Endothelial cell of coronary artery (primary cell): Measurements from ENCODE around the gene SIRT7. TPM values are rescaled to one million over a fixed set of nuclear protein-coding genes. Genes with fewer than 3 reads are reported as not detected.

ENCODE experiments used
- total RNA-seq: library from RNA; depleted of rRNA; stranded (reverse); fragments of >200 nt; gene quantifications from 2 replicates; pipeline ENCODE4 v1.2.3, GENCODE V29; 2014

SIRT7 gene, protein sequence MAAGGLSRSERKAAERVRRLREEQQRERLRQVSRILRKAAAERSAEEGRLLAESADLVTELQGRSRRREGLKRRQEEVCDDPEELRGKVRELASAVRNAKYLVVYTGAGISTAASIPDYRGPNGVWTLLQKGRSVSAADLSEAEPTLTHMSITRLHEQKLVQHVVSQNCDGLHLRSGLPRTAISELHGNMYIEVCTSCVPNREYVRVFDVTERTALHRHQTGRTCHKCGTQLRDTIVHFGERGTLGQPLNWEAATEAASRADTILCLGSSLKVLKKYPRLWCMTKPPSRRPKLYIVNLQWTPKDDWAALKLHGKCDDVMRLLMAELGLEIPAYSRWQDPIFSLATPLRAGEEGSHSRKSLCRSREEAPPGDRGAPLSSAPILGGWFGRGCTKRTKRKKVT
- 15.0 and 18.5 TPM in 2 replicates for total RNA-seq

DNA sequence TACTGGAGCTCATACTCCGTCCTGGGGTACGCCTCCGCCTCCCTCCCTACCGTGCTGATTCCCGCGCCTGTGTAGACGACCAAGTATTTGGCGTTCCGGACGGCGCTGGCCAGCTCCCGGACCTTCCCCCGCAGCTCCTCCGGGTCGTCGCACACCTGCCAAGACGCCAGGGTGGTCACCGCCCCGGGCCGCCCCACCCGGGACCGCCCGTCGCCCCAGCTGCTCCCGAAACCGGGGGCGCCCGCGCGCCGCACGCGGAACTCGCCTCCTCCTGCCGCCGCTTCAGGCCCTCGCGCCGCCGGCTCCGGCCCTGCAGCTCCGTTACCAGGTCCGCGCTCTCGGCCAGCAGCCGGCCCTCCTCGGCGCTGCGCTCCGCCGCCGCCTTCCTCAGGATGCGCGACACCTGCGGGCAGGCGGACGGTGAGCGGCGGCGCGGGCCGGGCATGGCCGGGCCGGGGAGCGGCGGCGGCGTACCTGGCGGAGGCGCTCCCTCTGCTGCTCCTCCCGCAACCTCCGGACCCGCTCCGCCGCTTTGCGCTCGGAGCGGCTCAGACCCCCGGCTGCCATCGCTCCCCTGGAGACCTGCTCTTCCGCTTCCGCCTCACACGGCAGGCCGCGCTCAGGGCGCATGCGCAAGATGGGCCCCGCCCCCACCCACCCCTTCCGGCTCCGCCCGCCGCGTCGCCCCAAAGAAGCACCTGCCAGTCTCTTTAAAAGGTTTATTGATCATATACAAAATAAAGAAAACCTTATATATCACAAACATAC is at the start of gene SIRT7:
TSS of gene SIRT7 (minus strand) at position 612 of the 768 bp plus-strand sequence. CDS start at position 567, 45 bp downstream.

DNA sequence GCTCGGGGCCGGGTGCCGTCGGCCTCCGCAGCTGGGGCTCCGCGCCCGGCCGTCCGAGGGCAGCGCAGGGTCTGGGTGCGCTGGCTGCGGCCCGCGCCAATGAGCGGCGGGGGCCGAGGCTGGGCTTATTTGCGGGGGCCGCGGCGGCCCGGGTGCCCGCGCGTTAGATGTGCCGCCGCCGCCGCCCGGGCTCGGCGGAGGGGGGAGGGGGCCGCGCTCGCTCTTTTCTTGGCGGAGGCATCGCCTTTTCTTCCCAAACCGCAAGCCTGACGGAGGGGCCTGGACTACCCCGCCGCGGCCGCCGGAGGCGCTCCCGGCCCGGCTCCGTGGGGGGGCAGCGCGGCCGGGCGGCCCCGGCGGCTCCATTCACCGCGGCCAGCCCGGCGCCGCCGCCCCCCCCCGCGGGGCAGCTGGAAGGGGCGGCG is 43.1 kb upstream of the SIRT7 start, which contains the start of gene NOTUM:
TSS of gene NOTUM (minus strand) at position 101 of the 425 bp plus-strand sequence. CDS start 278 bp downstream, outside the sequence.

DNA sequence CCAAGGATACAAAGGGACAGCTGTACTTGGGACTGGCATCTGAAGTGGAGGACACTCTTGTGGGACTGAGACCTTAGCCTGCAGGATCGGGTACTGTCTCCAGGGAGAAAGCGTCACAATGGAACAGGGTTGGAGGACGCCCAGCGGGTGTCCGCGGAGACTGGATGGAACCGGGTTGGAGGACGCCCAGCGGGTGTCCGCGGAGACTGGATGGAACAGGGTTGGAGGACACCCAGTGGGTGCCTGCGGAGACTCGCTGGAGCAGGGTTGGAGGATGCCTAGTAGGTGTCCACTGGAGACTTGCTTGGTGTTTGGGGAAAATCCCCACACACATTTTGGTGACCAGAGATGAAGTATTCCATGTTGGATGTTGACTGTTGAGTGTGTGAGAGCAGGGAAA is 29.2 kb upstream of the SIRT7 start, which contains the start of gene MYADML2:
TSS of gene MYADML2 (minus strand) at position 45 of the 400 bp plus-strand sequence. CDS start 5,492 bp downstream, outside the sequence.

DNA sequence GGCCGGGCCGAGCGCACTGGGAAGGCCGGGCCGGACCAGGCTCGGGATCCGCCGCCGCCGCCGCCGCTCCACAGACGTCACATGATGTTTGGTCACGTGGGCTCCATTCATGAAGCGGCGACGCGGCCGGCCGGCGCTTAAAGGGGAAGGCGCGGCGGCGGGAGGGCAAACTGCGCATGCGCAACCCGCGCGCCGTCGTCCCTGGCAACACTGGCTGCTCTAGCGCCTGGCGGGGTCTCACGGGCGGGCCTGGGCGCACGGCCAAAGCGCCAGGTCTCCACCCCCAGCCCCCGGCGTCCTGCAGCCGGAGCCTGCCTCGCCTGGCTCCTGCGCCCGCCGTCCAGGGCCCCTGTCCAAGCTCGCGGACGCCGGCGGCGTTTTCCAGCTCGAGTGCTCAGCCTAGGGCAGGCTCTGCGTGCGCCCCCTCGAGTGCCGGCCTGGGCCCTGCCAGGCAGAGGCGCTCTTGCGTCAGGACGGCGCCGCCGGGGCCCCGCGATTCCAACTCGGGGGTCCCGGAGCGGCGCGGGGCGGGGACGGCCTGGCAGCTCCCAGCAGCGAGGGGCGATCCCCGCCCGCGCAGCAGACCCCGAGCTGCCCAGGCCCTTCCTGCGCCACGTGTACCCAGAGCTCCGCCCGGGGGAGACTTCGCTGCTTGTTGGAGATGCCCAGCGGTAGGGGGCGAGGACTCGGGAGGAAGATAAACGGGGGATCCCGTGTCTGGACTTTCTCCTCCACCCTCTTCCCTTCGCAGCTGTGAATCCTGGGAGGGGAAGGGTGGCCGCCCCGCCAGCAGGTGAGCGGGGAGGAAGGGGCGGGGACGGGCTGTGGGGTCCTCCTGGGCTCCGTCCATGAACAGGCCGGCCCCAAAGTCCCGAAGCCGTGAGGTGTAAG is 9.9 kb upstream of the SIRT7 start, which contains the start of gene MAFG:
TSS of gene MAFG (minus strand) at position 83 of the 891 bp plus-strand sequence. CDS start 4,550 bp downstream, outside the sequence.

DNA sequence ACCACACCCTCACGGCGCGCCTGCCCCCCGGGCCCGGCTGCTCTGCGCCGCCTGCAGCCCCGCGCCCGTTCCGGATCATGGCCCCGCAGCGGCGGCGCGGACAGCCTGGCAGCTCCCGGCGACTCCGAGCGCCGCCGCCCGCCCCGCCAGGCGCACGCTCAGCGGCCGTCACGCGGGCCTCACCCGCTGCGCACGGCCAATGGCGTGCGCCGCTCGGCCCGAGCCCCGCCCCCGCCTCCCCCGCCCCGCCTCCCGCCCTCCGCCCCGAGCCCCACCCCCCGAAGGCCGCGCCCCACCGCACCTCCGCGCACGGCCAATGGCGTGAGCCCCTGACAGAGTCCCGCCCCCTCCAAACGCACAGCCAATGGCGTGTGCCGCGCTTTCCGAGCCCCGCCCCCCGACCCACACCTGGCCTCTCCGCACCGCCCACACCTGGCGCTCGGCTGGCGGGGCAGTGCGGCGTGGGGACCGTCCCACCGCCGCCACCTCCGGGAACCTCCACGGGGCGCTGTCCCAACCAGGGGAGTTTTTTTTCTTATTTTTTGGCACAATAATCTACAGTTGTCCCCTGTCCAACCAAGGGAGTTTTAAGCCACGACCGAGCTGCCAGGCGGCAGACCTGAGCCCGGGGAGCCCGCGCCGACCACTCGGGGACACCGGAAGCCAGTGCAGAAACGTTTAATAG is 6.6 kb downstream of the SIRT7 start, which contains the start of gene PCYT2:
TSS of gene PCYT2 (minus strand) at position 123 of the 685 bp plus-strand sequence. CDS start at position 79, 44 bp downstream.

DNA sequence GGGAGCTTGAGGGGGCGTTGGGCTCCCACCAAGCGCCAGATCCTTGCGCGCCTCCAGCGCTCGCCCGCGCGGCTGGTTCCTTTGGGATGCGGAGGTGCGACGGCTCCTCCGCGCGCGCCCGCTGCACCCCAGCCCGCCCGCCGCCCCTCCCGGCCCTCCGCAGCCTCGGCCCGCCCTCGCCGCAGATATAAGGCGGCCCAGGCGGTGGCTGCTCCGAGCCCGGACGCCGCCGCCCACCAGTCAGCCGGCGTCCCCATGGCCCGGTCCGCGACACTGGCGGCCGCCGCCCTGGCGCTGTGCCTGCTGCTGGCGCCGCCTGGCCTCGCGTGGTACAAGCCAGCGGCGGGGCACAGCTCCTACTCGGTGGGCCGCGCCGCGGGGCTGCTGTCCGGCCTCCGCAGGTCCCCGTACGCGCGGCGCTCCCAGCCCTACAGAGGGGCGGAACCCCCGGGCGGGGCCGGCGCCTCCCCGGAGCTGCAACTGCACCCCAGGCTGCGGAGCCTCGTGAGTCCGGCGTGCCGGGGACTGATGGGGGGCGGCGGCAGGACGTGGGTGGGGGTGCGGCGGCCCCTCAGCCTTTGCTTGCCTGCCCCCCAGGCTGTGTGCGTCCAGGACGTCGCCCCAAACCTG is 15.8 kb downstream of the SIRT7 start, which contains the start of gene NPB:
TSS of gene NPB (plus strand) at position 216 of the 630 bp plus-strand sequence. CDS start at position 256, 40 bp downstream.

DNA sequence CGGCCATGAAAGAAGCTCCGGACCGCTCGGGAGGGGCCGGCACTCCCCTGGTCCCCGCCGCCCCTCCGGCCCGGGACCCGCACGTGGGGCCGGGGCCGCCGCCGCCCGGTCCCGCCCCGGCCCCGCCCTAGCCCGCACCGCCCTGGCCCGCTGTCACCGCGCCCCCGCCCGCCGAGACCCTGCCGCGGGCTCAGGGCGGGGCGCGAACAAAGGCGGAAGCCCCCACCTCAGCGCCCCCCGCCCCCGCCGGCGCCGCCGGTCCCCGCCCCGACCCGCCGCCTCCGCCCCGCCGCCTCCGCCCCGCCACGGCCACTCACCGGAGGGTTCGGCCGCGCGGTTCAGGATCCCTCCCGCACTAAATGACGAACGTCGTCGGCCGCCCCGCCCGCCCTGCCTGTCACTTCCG is 47.0 kb downstream of the SIRT7 start, which contains the start of gene ARHGDIA:
TSS of gene ARHGDIA (minus strand) at position 357 of the 406 bp plus-strand sequence. CDS start 1,407 bp downstream, outside the sequence.

Other genes with a start within 250 kb of the SIRT7 start
- 27.6 and 40.7 TPM in 2 replicates for gene ARL16, start 234.4 kb downstream of the SIRT7 start, total RNA-seq
- 80.8 and 93.5 TPM in 2 replicates for gene HGS, start 234.2 kb downstream of the SIRT7 start, total RNA-seq
- 8.5 and 14.1 TPM in 2 replicates for gene MRPL12, start 214.8 kb downstream of the SIRT7 start, total RNA-seq
- 10.6 and 22.9 TPM in 2 replicates for gene SLC25A10, start 205.9 kb downstream of the SIRT7 start, total RNA-seq
- not detected in 2 replicates for gene GCGR, start 114.0 kb downstream of the SIRT7 start, total RNA-seq
- 114 and 175 TPM in 2 replicates for gene MCRIP1, start 84.9 kb downstream of the SIRT7 start, total RNA-seq
- not detected in 2 replicates for gene PPP1R27, start 83.1 kb downstream of the SIRT7 start, total RNA-seq
- gene P4HB, start 57.6 kb downstream of the SIRT7 start, total RNA-seq, result 710 and 947 TPM in 2 replicates
- 103 and 167 TPM in 2 replicates for gene ARHGDIA, start 46.8 kb downstream of the SIRT7 start, total RNA-seq
- gene ALYREF, start 26.6 kb downstream of the SIRT7 start, total RNA-seq, result 171 and 230 TPM in 2 replicates
- 187 and 197 TPM in 2 replicates for gene ANAPC11, start 26.5 kb downstream of the SIRT7 start, total RNA-seq
- 0.27 and 0.28 TPM in 2 replicates for gene NPB, start 15.9 kb downstream of the SIRT7 start, total RNA-seq
- 19.9 and 25.6 TPM in 2 replicates for gene PCYT2, start 6.8 kb downstream of the SIRT7 start, total RNA-seq
- 14.0 and 18.6 TPM in 2 replicates for gene MAFG, start 9.6 kb upstream of the SIRT7 start, total RNA-seq
- gene PYCR1, start 19.1 kb upstream of the SIRT7 start, total RNA-seq, result 89.6 and 118 TPM in 2 replicates
- gene MYADML2, start 29.1 kb upstream of the SIRT7 start, total RNA-seq, result not detected in 2 replicates
- under 0.01 TPM in 1 of 2 replicates, not detected in the other for gene NOTUM, start 43.0 kb upstream of the SIRT7 start, total RNA-seq
- 21.8 and 22.2 TPM in 2 replicates for gene ASPSCR1, start 59.5 kb upstream of the SIRT7 start, total RNA-seq
- gene CENPX, start 104.7 kb upstream of the SIRT7 start, total RNA-seq, result 22.3 and 48.6 TPM in 2 replicates
- 15.3 and 21.4 TPM in 2 replicates for gene LRRC45, start 105.1 kb upstream of the SIRT7 start, total RNA-seq
- 21.1 and 32.0 TPM in 2 replicates for gene RAC3, start 113.5 kb upstream of the SIRT7 start, total RNA-seq
- gene DCXR, start 119.5 kb upstream of the SIRT7 start, total RNA-seq, result 29.9 and 42.8 TPM in 2 replicates
- gene RFNG, start 133.6 kb upstream of the SIRT7 start, total RNA-seq, result 18.1 and 28.5 TPM in 2 replicates
- 105 and 107 TPM in 2 replicates for gene GPS1, start 133.7 kb upstream of the SIRT7 start, total RNA-seq
- gene DUS1L, start 147.6 kb upstream of the SIRT7 start, total RNA-seq, result 58.5 and 69.6 TPM in 2 replicates
- 49.5 and 52.8 TPM in 2 replicates for gene FASN, start 180.1 kb upstream of the SIRT7 start, total RNA-seq